Heart right ventricle (tissue), 16 donors: ENCODE measurements around the gene LRRC17. TPM values are rescaled to one million over a fixed set of nuclear protein-coding genes. Genes with fewer than 3 reads are reported as not detected.

Source experiments
- ATAC-seq, 8 donors: fragments of 200-7000 bp; cut with Tn5 transposase; one replicate each; pipeline ENCODE4 v1.9.1; 2020; ENCODE audit warnings: mild to moderate bottlenecking in 8 of 8, moderate library complexity in 8 of 8, moderate number of reproducible peaks in 1 of 8
- DNase-seq, 2 donors: peaks; one replicate each; pipeline ENCODE4 v3.0.0-alpha.2; 2020
- H3K27ac ChIP-seq, 10 donors: fragments of 200-600 bp; sonication (generic) in 2 of 10; one replicate each; pipeline versions ENCODE4 v1.5.0 to v1.8.0; 2020 to 2022; ENCODE audit warnings: mild to moderate bottlenecking in 3 of 10
- H3K27me3 ChIP-seq, 7 donors: fragments of 200-600 bp; one replicate each; pipeline ENCODE4 v1.8.0; 2021 to 2022; ENCODE audit warnings: mild to moderate bottlenecking in 2 of 7
- H3K36me3 ChIP-seq, 9 donors: fragments of 200-600 bp; sonication (generic) in 1 of 9; one replicate each; pipeline versions ENCODE4 v1.5.0 to v1.8.0; 2020 to 2022; ENCODE audit warnings: mild to moderate bottlenecking in 2 of 9
- H3K4me1 ChIP-seq, 9 donors: fragments of 200-600 bp; sonication (generic) in 1 of 9; one replicate each; pipeline versions ENCODE4 v1.5.0 to v1.8.0; 2020 to 2022; ENCODE audit warnings: mild to moderate bottlenecking in 4 of 9
- H3K4me3 ChIP-seq, 10 donors: fragments of 200-600 bp; sonication (generic) in 2 of 10; one replicate each; pipeline versions ENCODE4 v1.5.0 to v1.8.0; 2020 to 2022; ENCODE audit warnings: mild to moderate bottlenecking in 7 of 10, moderate library complexity in 2 of 10
- H3K9me3 ChIP-seq, 11 donors: fragments of 200-600 bp in 10 of 11; sonication (generic) in 2 of 11; one replicate each; pipeline versions ENCODE4 v1.5.0 to v1.8.0; 2013 to 2022; ENCODE audit warnings: mild to moderate bottlenecking in 2 of 11, control low read depth in 1 of 11, moderate library complexity in 1 of 11
- WGBS, 2 donors: extraction: QIAGEN DNeasy Blood & Tissue Kit; methylation state at CpG; one replicate each; pipeline ENCODE4 v1.1.7; 2013; ENCODE audit warnings: inconsistent platforms in 1 of 2; 5-methylcytosine and 5-hydroxymethylcytosine counted together
- intact Hi-C, 10 donors: fragments of 100-400 bp; cut with DNase I; formaldehyde crosslinking; loops; one replicate each; pipeline versions ENCODE4 v1.11.1 to v1.14.2; 2022
- polyA plus RNA-seq, 2 donors: library from polyadenylated mRNA; stranded (reverse); fragments of 200-250 nt; gene quantifications; one replicate each; pipeline ENCODE4 v1.2.3, GENCODE V29; 2013
- total RNA-seq, 10 donors: library from RNA; stranded (reverse); fragmentation: NEBNext Ultra II Directional in 3 of 10; extraction: Animal tissue kit (Norgen Biotek cat#: 25700) in 3 of 10; gene quantifications; one replicate each; pipeline versions ENCODE4 v1.2.1 to v1.2.4, GENCODE V29; 2021 to 2023
- TF ChIP-seq, protein P1 (sequence below), 9 donors: fragments of 200-600 bp; sonication (generic) in 2 of 9; IDR thresholded peaks; one replicate each; pipeline versions ENCODE4 v1.5.0 to v1.8.0; 2021 to 2022; ENCODE audit warnings: antibody characterized with exemption in 9 of 9, mild to moderate bottlenecking in 5 of 9, moderate library complexity in 1 of 9
- donor health status: Arrhythmogenic right ventricular cardiomyopathy.
- donor health status: ischemic (EF 13 %, LVEDD 7.1; RV severe dilation, severe dysfunction).
- donor health status: healthy with polysubstance abuse.
- donor health status: DM: no; HTN: yes; CAD: no.
- donor health status: DM: no; HTN: no; CAD: no.
- donor health status: ischemic (EF 25% LVEDD 6.9; RV normal size, moderate dysfunction).
- donor health status: ischemic (EF 25% LVEDD 5.7; RV mildly dilated, moderate dysfunction).
- donor health status: healthy.
- donor health status: DM: yes; HTN: yes; CAD: no.
- donor health status: Ischemic cardiomyopathy.
- donor health status: ischemic (EF 35%, LVEDD 5.7; RV mildly dilated, moderate dysfunction).
- donor health status: nonischemic (EF 11% LVEDD 7.7; RV severe dilation, severe dysfunction).
- donor health status: DM: yes; HTN: yes; CAD: no.
- donor health status: PGD.
- donor health status: ischemic (EF 29% LVEDD 5.4; RV normal size, mild dysfunction).
- donor health status: nonischemic (EF 23%, LVEDD 6.1; RV moderate dilation, normal function).

Gene LRRC17
- total and polyA plus RNA-seq, 12 donors, result 0.12 to 9.5 (median 2.6) TPM

DNA sequence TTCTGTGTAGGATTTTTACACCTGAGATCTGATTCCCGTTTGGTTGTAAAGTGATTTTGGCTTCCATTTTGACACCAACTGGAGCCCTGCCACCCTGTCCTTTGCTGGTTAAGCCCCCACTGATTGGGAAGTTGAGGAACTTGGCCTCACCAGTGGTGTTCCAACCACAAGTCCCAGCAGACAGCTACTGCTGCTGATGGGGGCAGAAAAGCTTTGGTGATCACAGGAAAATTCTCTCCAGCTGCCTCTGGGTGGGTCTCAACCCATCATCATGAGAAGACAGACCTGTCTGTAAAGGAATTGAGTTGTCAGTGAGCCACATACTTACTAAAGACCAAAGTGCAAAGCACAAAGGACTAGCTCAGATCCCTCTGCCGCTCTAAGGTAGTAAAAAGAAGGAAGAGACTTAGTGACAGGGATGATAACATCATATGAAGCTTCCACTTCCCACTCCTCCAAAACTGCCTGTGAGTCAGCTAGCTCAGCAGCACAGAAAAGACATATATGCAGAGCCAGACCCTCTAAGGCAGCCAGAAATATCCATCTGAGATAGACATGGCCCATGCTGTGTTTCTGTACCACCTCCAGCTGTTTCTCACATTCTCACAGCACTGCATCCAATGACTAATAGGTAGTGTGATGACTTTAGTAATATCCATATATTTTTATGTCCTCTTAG, 22.4 kb upstream of the LRRC17 start:
- WGBS, 2 donors, result 78% methylated on average over 2 of the region's 2 CpGs
- no peaks in the 10 kb centered on the region for H3K9me3 ChIP-seq
- DNase-seq (peak in 1 of 2 donors; percentile 17), ATAC-seq (peak in 4 of 8 donors; percentile 34 to 55 (median 38))
- H3K36me3 ChIP-seq, result no peaks in the 10 kb centered on the region
- TF ChIP-seq, protein P1, sequence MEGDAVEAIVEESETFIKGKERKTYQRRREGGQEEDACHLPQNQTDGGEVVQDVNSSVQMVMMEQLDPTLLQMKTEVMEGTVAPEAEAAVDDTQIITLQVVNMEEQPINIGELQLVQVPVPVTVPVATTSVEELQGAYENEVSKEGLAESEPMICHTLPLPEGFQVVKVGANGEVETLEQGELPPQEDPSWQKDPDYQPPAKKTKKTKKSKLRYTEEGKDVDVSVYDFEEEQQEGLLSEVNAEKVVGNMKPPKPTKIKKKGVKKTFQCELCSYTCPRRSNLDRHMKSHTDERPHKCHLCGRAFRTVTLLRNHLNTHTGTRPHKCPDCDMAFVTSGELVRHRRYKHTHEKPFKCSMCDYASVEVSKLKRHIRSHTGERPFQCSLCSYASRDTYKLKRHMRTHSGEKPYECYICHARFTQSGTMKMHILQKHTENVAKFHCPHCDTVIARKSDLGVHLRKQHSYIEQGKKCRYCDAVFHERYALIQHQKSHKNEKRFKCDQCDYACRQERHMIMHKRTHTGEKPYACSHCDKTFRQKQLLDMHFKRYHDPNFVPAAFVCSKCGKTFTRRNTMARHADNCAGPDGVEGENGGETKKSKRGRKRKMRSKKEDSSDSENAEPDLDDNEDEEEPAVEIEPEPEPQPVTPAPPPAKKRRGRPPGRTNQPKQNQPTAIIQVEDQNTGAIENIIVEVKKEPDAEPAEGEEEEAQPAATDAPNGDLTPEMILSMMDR (IDR thresholded peaks at IDR 0.05), result no peak
- H3K27me3 ChIP-seq, result no peaks in the 10 kb centered on the region
- no peak overlapping the region for H3K4me3 ChIP-seq
- H3K4me1 ChIP-seq, result peaks cover 2 to 45% (median 28%) of the 10 kb centered on the region in 9 donors
- peak overlapping the region in 5 of 10 donors; percentile 5 to 68 (median 17) for H3K27ac ChIP-seq
- intact Hi-C loops, result loop anchor here in 1 of 10 donors (5.0 kb wide), 2 partner anchors 52 to 102 kb away; no protein-coding TSS in a partner anchor

DNA sequence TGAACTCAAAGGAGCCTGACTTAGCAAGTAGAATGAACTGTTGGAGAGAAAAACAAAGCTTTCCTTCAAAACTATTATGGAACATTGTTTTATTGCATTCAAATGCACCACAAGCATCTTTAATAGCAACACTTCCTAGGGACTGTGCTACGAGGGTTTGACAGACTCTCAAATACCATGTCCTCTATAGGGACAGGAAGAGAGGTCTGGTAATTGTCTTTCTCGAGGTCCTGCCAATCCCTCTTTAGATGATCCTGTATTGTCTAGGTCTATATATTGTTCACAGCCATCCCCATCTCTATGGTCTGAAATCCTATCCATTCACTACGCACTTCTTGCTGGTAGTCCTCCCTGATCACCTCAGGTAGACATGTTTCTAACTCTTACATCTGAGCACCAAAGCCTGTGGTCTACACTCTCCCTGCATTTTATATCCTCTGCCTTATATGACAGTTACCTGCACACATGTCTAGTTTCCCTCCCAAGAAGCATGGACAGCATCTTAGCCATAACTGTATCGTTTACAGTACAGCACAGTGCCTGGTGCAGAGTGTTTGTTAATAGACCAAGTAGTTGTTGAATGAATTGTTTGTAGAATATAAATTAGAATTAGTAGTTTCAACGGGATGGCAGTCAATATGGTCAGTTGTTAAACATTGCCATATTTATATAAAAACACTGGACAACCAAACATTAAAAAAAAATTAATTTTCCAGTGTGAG, 21.7 kb upstream of the LRRC17 start:
- H3K27me3 ChIP-seq, result no peaks in the 10 kb centered on the region
- H3K4me3 ChIP-seq, result no peak overlapping the region
- WGBS, 2 donors, result 79 to 84% methylated on average over 5 of the region's 5 CpGs
- peaks cover 2 to 48% (median 29%) of the 10 kb centered on the region in 9 donors for H3K4me1 ChIP-seq
- no peak for ATAC-seq
- intact Hi-C loops, result loop anchor here in 1 of 10 donors (5.0 kb wide), 2 partner anchors 51 to 101 kb away; no protein-coding TSS in a partner anchor
- H3K27ac ChIP-seq, result peak overlapping the region in 6 of 10 donors; percentile 5 to 68 (median 22)
- no peak for DNase-seq
- TF ChIP-seq, protein P1 (IDR thresholded peaks at IDR 0.05), result no peak
- H3K36me3 ChIP-seq, result no peaks in the 10 kb centered on the region
- H3K9me3 ChIP-seq, result no peaks in the 10 kb centered on the region

DNA sequence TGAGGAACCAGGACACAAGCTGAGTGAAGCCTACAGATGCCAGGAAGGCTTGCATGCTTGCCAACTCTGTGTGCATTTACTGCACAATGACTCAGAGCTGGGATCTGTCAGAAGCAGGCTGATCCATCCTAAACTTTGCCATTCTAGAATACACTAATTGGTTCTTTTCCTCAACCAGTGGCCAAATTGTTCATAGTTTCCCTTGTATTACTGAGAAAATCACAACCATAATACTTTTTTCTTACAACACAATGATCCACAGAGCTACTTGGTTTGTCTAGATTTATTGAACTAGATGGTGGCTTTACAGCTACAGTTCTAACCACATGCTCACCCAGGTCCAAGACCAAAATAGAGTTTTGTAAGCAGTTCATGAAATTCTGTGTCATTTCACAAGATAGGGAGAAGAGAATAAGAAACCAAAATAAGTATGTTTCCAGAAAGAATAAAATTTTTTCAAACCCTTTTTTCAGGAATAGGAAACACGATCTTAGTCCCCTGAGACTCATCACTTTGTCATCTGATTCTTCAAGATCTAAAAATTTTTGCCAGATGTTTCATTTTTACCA, 21.0 kb upstream of the LRRC17 start:
- intact Hi-C loops, result loop anchor here in 1 of 10 donors (5.0 kb wide), 2 partner anchors 51 to 101 kb away; no protein-coding TSS in a partner anchor
- TF ChIP-seq, protein P1 (IDR thresholded peaks at IDR 0.05), result no peak

More for the DNA sequence above, 21.0 kb upstream of the LRRC17 start:
- Histone ChIP-seq H3K9me3 (no peaks in the 10 kb centered on the region), H3K4me3 (no peak overlapping the region), H3K27me3 (no peaks in the 10 kb centered on the region), H3K27ac (peak overlapping the region in 6 of 10 donors; percentile 5 to 68 (median 20)), H3K36me3 (no peaks in the 10 kb centered on the region), H3K4me1 (peaks cover 2 to 54% (median 35%) of the 10 kb centered on the region in 9 donors)
- ATAC-seq, result peak in 6 of 8 donors; percentile 42 to 82 (median 64)
- peak in 1 of 2 donors; percentile 35 for DNase-seq
- whole genome bisulfite sequencing, 2 donors, result 29 to 54% methylated on average over 1 of the region's 1 CpG
